Stimulated activated CD4-positive, alpha-beta T cell treated with anti-CD3 and anti-CD28 coated beads, Interleukin-12 subunit alpha, Interleukin-12 subunit beta, amount 100 ng/mL, for 48 hours (primary cell): Measurements from ENCODE around the gene GPC1.
"Not testable (repeated sequence)": the region's sequence is repeated elsewhere in the genome, so short reads cannot be mapped to it uniquely, and the experiment has no call there.

ENCODE experiments used
- DNase-seq, 3 donors: peaks; one replicate each; pipeline ENCODE4 v3.0.0-alpha.2; 2020; ENCODE audit warnings: low read depth in 2 of 3, low spot score in 1 of 3

The GPC1 gene

GRCh38 chr2:240494194-240494793 is 58.8 kb downstream of the GPC1 start:
- no peak for DNase-seq

- DNase-seq: not testable (repeated sequence)
Observed at GRCh38 chr2:240494942-240495341, 59.5 kb downstream of the GPC1 start.

GRCh38 chr2:240497082-240497481 is 61.6 kb downstream of the GPC1 start:
- DNase-seq: not testable (repeated sequence)

- DNase-seq: no peak
Observed at GRCh38 chr2:240498171-240498957, 62.9 kb downstream of the GPC1 start.

GRCh38 chr2:240498958-240499260 is 63.4 kb downstream of the GPC1 start:
- DNase-seq: no peak

- DNase-seq: no peak
Observed at GRCh38 chr2:240499309-240500301, 64.1 kb downstream of the GPC1 start.

GRCh38 chr2:240500561-240501423 is 65.3 kb downstream of the GPC1 start:
- DNase-seq: no peak

GRCh38 chr2:240501531-240501991 is 66.1 kb downstream of the GPC1 start:
- DNase-seq: no peak

- DNase-seq: no peak
Observed at GRCh38 chr2:240502059-240502429, 66.6 kb downstream of the GPC1 start.

- no peak for DNase-seq
Observed at GRCh38 chr2:240502430-240503121, 67.1 kb downstream of the GPC1 start.

- no peak for DNase-seq
Observed at GRCh38 chr2:240503375-240503774, 67.9 kb downstream of the GPC1 start.

GRCh38 chr2:240503848-240504247 is 68.4 kb downstream of the GPC1 start:
- no peak for DNase-seq

GRCh38 chr2:240505910-240506309 is 70.4 kb downstream of the GPC1 start:
- DNase-seq: no peak

GRCh38 chr2:240506406-240507059 is 71.1 kb downstream of the GPC1 start:
- no peak for DNase-seq

- no peak for DNase-seq
Observed at GRCh38 chr2:240507060-240507777, 71.8 kb downstream of the GPC1 start.

- no peak for DNase-seq
Observed at GRCh38 chr2:240507778-240508251, 72.4 kb downstream of the GPC1 start.

GRCh38 chr2:240508832-240509545 is 73.5 kb downstream of the GPC1 start:
- no peak for DNase-seq
